ENCODE measurements around the gene TRPM3. TPM values are rescaled to one million over a fixed set of nuclear protein-coding genes. Genes with fewer than 3 reads are reported as not detected.

TRPM3 gene
- total and polyA plus RNA-seq, 2 of the 13 experiments (the other 11 are each of a cell fraction or from before 2014, with no cell fraction given) = not detected

DNA sequence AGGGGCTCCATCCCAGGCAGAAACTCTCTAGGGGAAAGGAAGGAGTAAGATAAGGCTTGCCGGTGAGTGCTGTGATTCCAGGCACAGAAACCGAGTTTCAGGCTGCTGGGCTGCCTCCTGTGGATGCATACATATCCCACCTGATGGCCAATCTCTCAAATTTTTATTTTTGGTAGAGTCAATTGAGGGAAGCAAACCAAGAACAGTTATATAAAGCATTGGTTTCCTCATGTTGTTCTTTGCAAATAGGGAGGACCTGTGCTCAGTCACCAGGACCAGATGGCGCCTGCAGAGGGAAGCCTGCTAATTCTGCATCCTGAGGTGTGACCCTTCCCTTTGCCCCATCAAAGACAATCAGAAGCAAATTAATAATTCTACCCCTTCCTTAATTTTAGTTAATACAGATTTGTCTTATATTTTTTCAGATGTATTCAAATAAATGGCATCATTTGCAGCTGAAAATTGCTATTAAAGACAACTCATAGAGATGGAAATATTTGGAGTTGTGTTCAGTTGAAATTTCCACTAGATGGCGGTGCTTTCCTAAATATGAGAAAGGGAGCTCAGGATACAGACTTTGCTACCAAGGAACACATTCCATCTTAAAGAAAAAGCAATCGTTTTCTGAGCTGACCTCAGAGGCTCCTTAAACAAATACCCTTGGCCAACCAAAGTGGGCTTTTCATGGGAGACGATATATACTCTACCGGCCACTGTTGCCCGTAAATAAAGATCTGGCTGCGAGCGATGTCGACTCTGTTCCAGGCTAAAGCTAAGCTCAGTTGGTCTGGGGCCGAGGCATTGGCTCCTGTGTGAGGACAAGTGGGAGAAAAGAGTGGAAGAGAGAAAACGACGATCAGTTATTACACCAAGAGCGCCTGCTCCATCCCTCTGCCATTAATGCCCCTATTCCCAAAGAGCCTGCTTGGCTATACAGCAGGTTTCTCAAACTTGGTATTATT, 481.3 kb downstream of the TRPM3 start:
- FAIRE-seq = peak; percentile 53
- intact Hi-C loops (cut with micrococcal nuclease; ENCODE audit: unreplicated experiment) (loop anchor here (2.0 kb wide), 1 partner anchor 285 kb away; no protein-coding TSS in a partner anchor), in situ Hi-C loops (cut with HindIII; ENCODE audit: extremely low pct_ligation_motif_present, low pct_unique_long_range_greater_than_20kb) (loop anchor here (5.0 kb wide), 2 partner anchors 362 to 607 kb away; no protein-coding TSS in a partner anchor)
- ATAC-seq = peak; percentile 61; the same call in 2 of the 3 replicates
- Histone ChIP-seq H3K9me3 (ENCODE audit: low read length) (no peaks in the 10 kb centered on the region), H3K4me1 (ENCODE audit: insufficient read depth, low read length) (no peaks in the 10 kb centered on the region), H3K4me3 (replicated peaks in 1 of 3; ENCODE audit: insufficient read depth in 1 of 3, low read depth in 2 of 3, low read length in 3 of 3) (no peak overlapping the region), H2AFZ (ENCODE audit: low read length) (no peak overlapping the region), H3K4me2 (ENCODE audit: low read depth, low read length) (no peak overlapping the region), H3K9ac (ENCODE audit: insufficient read depth, low read depth, low read length) (no peak overlapping the region), H3K79me2 (ENCODE audit: insufficient read depth, low read length) (no peaks in the 10 kb centered on the region), H3K36me3 (replicated peaks in 1 of 2; ENCODE audit: control insufficient read depth in 1 of 2, insufficient read depth in 2 of 2, low read length in 2 of 2) (no peaks in the 10 kb centered on the region), H4K20me1 (ENCODE audit: insufficient read depth, low read length) (no peaks in the 10 kb centered on the region), H3K27me3 (ENCODE audit: control insufficient read depth in 1 of 2, insufficient read depth in 2 of 2, low read length in 2 of 2) (no peaks in the 10 kb centered on the region), H3K27ac (ENCODE audit: extremely low read length, insufficient read depth, low read length) (no peak overlapping the region)
- WGBS (ENCODE audit: low lambda C conversion rate) = 36% methylated on average over 15 of the region's 15 CpGs
- no TSS peak for BruUV-seq (replicated peaks)
- peak; percentile 43; the same call in 1 of the 2 replicates for TF ChIP-seq SMC3 (IDR thresholded peaks at IDR 0.05; ENCODE audit: low read length)
- TF ChIP-seq RAD21 (CRISPR knock-in tag; IDR thresholded peaks at IDR 0.05) = peak; percentile 41; the same call in 1 of the 2 replicates
- TF ChIP-seq, protein P1, sequence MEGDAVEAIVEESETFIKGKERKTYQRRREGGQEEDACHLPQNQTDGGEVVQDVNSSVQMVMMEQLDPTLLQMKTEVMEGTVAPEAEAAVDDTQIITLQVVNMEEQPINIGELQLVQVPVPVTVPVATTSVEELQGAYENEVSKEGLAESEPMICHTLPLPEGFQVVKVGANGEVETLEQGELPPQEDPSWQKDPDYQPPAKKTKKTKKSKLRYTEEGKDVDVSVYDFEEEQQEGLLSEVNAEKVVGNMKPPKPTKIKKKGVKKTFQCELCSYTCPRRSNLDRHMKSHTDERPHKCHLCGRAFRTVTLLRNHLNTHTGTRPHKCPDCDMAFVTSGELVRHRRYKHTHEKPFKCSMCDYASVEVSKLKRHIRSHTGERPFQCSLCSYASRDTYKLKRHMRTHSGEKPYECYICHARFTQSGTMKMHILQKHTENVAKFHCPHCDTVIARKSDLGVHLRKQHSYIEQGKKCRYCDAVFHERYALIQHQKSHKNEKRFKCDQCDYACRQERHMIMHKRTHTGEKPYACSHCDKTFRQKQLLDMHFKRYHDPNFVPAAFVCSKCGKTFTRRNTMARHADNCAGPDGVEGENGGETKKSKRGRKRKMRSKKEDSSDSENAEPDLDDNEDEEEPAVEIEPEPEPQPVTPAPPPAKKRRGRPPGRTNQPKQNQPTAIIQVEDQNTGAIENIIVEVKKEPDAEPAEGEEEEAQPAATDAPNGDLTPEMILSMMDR (CRISPR knock-in tag; IDR thresholded peaks at IDR 0.05) = peak; percentile 68
- peak; percentile 82 for TF ChIP-seq STAG1 (CRISPR knock-in tag; IDR thresholded peaks at IDR 0.05)
- TF ChIP-seq, protein P2, sequence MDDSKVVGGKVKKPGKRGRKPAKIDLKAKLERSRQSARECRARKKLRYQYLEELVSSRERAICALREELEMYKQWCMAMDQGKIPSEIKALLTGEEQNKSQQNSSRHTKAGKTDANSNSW (CRISPR knock-in tag; IDR thresholded peaks at IDR 0.05; ENCODE audit: borderline replicate concordance) = no peak
- ChIA-PET POLR2A (no interaction called here), CTCF (ENCODE audit: low intra/inter-chr PET ratio, low total read pairs) (interaction anchor here (0.8 to 2.3 kb wide), 3 partner anchors 362 to 609 kb away, joined by 4 to 13 read pairs (median 7); no protein-coding TSS in a partner anchor)
- peak; percentile 6 for DNase-seq (ENCODE audit: low spot score)

Measured in HepG2 (cell line).